OCI-LY1 (cell line): ENCODE measurements around the gene RPN1.
"Not testable (repeated sequence)": the region's sequence is repeated elsewhere in the genome, so short reads cannot be mapped to it uniquely, and the experiment has no call there.

Source experiments
- H2AFZ ChIP-seq: fragments of 200-600 bp; sonication (generic), shearing (Covaris generic); 2 replicates; pipeline ENCODE4 v1.6.0; 2014; ENCODE audit warnings: antibody characterized with exemption, mild to moderate bottlenecking, low read length
- H3F3A ChIP-seq: fragments of 200-600 bp; sonication (generic), shearing (Covaris generic); 2 replicates; pipeline ENCODE4 v1.6.0; 2014; ENCODE audit warnings: mild to moderate bottlenecking, antibody characterized with exemption, low read length, moderate library complexity; ENCODE audit not compliant: insufficient read depth
- H3K27ac ChIP-seq: fragments of 200-600 bp; sonication (generic); 2 replicates; pipeline ENCODE4 v1.5.1; 2014; ENCODE audit warnings: low read length, mixed run types, mild to moderate bottlenecking, low read depth; ENCODE audit not compliant: poor library complexity, severe bottlenecking
- H3K27me3 ChIP-seq: fragments of 200-600 bp; sonication (generic); 2 replicates; pipeline ENCODE4 v1.6.0; 2014; ENCODE audit warnings: antibody characterized with exemption, mild to moderate bottlenecking, low read length, moderate library complexity; ENCODE audit not compliant: insufficient read depth
- H3K36me3 ChIP-seq: fragments of 200-600 bp; sonication (generic); 2 replicates; pipeline ENCODE4 v1.6.1; 2014; ENCODE audit warnings: mild to moderate bottlenecking, antibody characterized with exemption, low read length, moderate library complexity, mixed read lengths; ENCODE audit not compliant: insufficient read depth
- H3K4me1 ChIP-seq: fragments of 200-600 bp; sonication (generic); 2 replicates; pipeline ENCODE4 v1.5.1; 2014; ENCODE audit warnings: mild to moderate bottlenecking, low read length, moderate library complexity; ENCODE audit not compliant: insufficient read depth, severe bottlenecking
- H3K4me2 ChIP-seq: fragments of 200-600 bp; sonication (generic), shearing (Covaris generic); 2 replicates; pipeline ENCODE4 v1.6.1; 2014; ENCODE audit warnings: low read length
- H3K4me3 ChIP-seq: fragments of 200-600 bp; sonication (generic); 2 replicates; pipeline ENCODE4 v1.5.1; 2014; ENCODE audit warnings: low read length, low read depth, mild to moderate bottlenecking, mixed read lengths; ENCODE audit not compliant: poor library complexity, severe bottlenecking
- H3K79me2 ChIP-seq: fragments of 200-600 bp; shearing (Covaris generic); 2 replicates; pipeline ENCODE4 v1.6.1; 2016; ENCODE audit warnings: mixed run types, low read length, mixed read lengths; ENCODE audit not compliant: insufficient read depth
- H3K9ac ChIP-seq: fragments of 200-600 bp; sonication (generic), shearing (Covaris generic); 2 replicates; pipeline ENCODE4 v1.6.1; 2014; ENCODE audit warnings: mild to moderate bottlenecking, low read length, mixed read lengths
- H3K9me2 ChIP-seq: fragments of 200-600 bp; sonication (generic), shearing (Covaris generic); 2 replicates; pipeline ENCODE4 v1.6.1; 2014; ENCODE audit warnings: low read depth, mild to moderate bottlenecking, low read length, mixed read lengths
- H3K9me3 ChIP-seq: fragments of 200-600 bp; shearing (Covaris generic); 2 replicates; pipeline ENCODE4 v1.6.1; 2014; ENCODE audit warnings: low read length, mixed read lengths
- H4K20me1 ChIP-seq: fragments of 200-600 bp; sonication (generic), shearing (Covaris generic); 2 replicates; pipeline ENCODE4 v1.6.0; 2016; ENCODE audit warnings: mild to moderate bottlenecking, low read length; ENCODE audit not compliant: insufficient read depth
- CTCF ChIP-seq: fragments of 200-600 bp; sonication (generic), shearing (Covaris generic); IDR thresholded peaks from 2 replicates; pipeline ENCODE4 v1.5.1; 2017; ENCODE audit warnings: mild to moderate bottlenecking, antibody characterized with exemption, low read length, moderate library complexity, mixed read lengths
- EZH2 ChIP-seq: fragments of 200-600 bp; sonication (generic), shearing (Covaris generic); IDR thresholded peaks from 2 replicates; pipeline ENCODE4 v1.8.0; 2017; ENCODE audit warnings: borderline replicate concordance, mixed run types, mild to moderate bottlenecking, antibody characterized with exemption, low read length, moderate library complexity, mixed read lengths

RPN1 gene

DNA sequence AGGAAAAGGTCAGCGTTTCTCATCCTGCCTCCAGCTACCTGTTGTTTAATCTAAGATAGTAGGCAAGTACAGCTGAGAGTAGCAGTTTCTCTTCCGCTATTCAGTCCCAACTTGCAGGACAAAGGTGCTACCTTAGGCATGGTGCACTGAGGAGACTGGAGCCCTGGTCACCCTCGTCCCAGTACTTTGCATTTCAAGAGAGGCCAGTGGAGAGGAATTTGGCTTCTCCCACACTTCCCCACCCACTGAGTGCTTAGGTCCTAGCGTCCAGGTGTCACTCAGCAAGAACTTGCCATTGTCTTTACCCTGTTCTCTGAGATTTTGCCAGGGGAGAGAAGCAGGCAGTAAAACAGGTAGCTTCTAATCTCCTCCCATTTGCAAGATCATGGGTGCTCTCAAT, 12.5 kb upstream of the RPN1 start:
- H3K4me3 ChIP-seq, result no peak overlapping the region
- H3K36me3 ChIP-seq, result no peaks in the 10 kb centered on the region; the same call in 1 of the 2 replicates
- H3K9ac ChIP-seq, result no peak overlapping the region
- no peak overlapping the region for H3K4me2 ChIP-seq
- TF ChIP-seq EZH2, result no peak
- no peak for TF ChIP-seq CTCF
- no peaks in the 10 kb centered on the region for H3K79me2 ChIP-seq
- no peaks in the 10 kb centered on the region for H3F3A ChIP-seq
- no peaks in the 10 kb centered on the region for H3K4me1 ChIP-seq
- H3K27me3 ChIP-seq, result no peaks in the 10 kb centered on the region
- H2AFZ ChIP-seq, result no peak overlapping the region
- H4K20me1 ChIP-seq, result no peaks in the 10 kb centered on the region
- no peaks in the 10 kb centered on the region for H3K9me2 ChIP-seq
- peaks cover 2% of the 10 kb centered on the region; the same call in 1 of the 2 replicates for H3K9me3 ChIP-seq
- no peak overlapping the region for H3K27ac ChIP-seq

DNA sequence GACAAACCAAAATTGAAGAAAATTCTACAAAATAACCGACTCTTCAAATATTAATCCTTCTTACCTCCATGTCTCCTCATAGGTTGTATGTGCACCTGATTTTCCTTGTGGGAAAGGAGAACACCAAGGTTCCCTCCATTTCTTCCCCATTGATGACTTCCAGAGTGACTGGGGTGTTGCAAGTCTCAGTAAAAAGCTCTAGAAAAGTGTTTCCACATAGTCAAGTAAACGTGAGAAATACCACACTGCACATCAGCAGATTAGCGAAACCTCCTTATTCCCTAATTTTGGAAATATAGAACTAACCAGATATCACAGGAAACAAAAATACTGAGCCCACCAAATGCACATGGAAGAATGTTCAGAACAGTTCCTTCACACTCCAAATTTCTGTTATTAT, 4.9 kb upstream of the RPN1 start:
- Histone ChIP-seq H3K27ac (no peak overlapping the region), H4K20me1 (no peaks in the 10 kb centered on the region), H3K4me2 (no peak overlapping the region), H2AFZ (no peak overlapping the region), H3K9ac (no peak overlapping the region), H3K9me2 (no peaks in the 10 kb centered on the region), H3K79me2 (peaks cover 1% of the 10 kb centered on the region), H3K4me3 (no peak overlapping the region), H3K4me1 (peaks cover 5% of the 10 kb centered on the region), H3F3A (no peaks in the 10 kb centered on the region), H3K36me3 (peaks cover under 1% of the 10 kb centered on the region; the same call in 1 of the 2 replicates), H3K9me3 (no peaks in the 10 kb centered on the region), H3K27me3 (no peaks in the 10 kb centered on the region)
- no peak for TF ChIP-seq EZH2
- no peak for TF ChIP-seq CTCF

- H3K79me2 ChIP-seq, result peaks cover 14% of the 10 kb centered on the region
- not testable (repeated sequence) for H3F3A ChIP-seq, H3K36me3 ChIP-seq, H3K4me1 ChIP-seq, H3K9ac ChIP-seq, H3K9me3 ChIP-seq, H3K4me2 ChIP-seq, H4K20me1 ChIP-seq, H3K4me3 ChIP-seq, H3K27ac ChIP-seq, H3K9me2 ChIP-seq, H3K27me3 ChIP-seq, H2AFZ ChIP-seq
Observed at GRCh38 chr3:128653993-128654805, 3.6 kb upstream of the RPN1 start.

GRCh38 chr3:128653383-128653992, 2.9 kb upstream of the RPN1 start:
- not testable (repeated sequence) for H3K9ac ChIP-seq

More at GRCh38 chr3:128653383-128653992, 2.9 kb upstream of the RPN1 start:
- not testable (repeated sequence) for H3K9me3 ChIP-seq, H2AFZ ChIP-seq, H3F3A ChIP-seq, H3K27ac ChIP-seq, H4K20me1 ChIP-seq, H3K9me2 ChIP-seq, H3K4me3 ChIP-seq, H3K4me2 ChIP-seq, H3K27me3 ChIP-seq, H3K36me3 ChIP-seq
- Histone ChIP-seq H3K4me1 (peaks cover 15% of the 10 kb centered on the region), H3K79me2 (peaks cover 22% of the 10 kb centered on the region)
